RWPE2 (cell line): ENCODE measurements around the gene FYB1.

Experiments
- ATAC-seq: fragments of 200-7000 bp; cut with Tn5 transposase; 3 replicates; pipeline ENCODE4 v1.9.1; 2021; ENCODE audit warnings: low read depth
- DNase-seq: peaks from one replicate; pipeline ENCODE4 v3.0.0-alpha.2; 2020; ENCODE audit warnings: low spot score
- H3K27ac ChIP-seq: fragments of 450-650 bp; 2 replicates; pipeline ENCODE4 v1.5.1; 2017; ENCODE audit warnings: mild to moderate bottlenecking; ENCODE audit not compliant: poor library complexity, severe bottlenecking
- H3K27me3 ChIP-seq: fragments of 250-450 bp; sonication (Bioruptor Pico); 2 replicates; pipeline ENCODE4 v1.5.1; 2021; ENCODE audit warnings: mild to moderate bottlenecking, moderate library complexity; ENCODE audit not compliant: insufficient read depth, poor library complexity, severe bottlenecking
- H3K36me3 ChIP-seq: fragments of 250-450 bp; sonication (Bioruptor Pico); 2 replicates; pipeline ENCODE4 v1.5.1; 2020; ENCODE audit warnings: low read depth, mild to moderate bottlenecking, moderate library complexity
- H3K4me1 ChIP-seq: fragments of 250-450 bp; sonication (Bioruptor Pico); 2 replicates; pipeline ENCODE4 v1.5.1; 2021; ENCODE audit warnings: mild to moderate bottlenecking, moderate library complexity; ENCODE audit not compliant: insufficient read depth, poor library complexity, severe bottlenecking
- H3K4me3 ChIP-seq: fragments of 250-450 bp; sonication (Bioruptor Pico); 2 replicates; pipeline ENCODE4 v1.5.1; 2021; ENCODE audit warnings: mild to moderate bottlenecking, moderate library complexity; ENCODE audit not compliant: severe bottlenecking
- H3K9me3 ChIP-seq: fragments of 250-450 bp; sonication (Bioruptor Pico); 2 replicates; pipeline ENCODE4 v1.5.1; 2021; ENCODE audit warnings: mild to moderate bottlenecking, moderate library complexity; ENCODE audit not compliant: severe bottlenecking
- TF ChIP-seq, protein P1 (sequence below): fragments of 450-650 bp; IDR thresholded peaks from one replicate; pipeline ENCODE4 v1.5.1; 2017; ENCODE audit warnings: mild to moderate bottlenecking, moderate library complexity; ENCODE audit not compliant: poor library complexity, severe bottlenecking

The FYB1 gene

DNA sequence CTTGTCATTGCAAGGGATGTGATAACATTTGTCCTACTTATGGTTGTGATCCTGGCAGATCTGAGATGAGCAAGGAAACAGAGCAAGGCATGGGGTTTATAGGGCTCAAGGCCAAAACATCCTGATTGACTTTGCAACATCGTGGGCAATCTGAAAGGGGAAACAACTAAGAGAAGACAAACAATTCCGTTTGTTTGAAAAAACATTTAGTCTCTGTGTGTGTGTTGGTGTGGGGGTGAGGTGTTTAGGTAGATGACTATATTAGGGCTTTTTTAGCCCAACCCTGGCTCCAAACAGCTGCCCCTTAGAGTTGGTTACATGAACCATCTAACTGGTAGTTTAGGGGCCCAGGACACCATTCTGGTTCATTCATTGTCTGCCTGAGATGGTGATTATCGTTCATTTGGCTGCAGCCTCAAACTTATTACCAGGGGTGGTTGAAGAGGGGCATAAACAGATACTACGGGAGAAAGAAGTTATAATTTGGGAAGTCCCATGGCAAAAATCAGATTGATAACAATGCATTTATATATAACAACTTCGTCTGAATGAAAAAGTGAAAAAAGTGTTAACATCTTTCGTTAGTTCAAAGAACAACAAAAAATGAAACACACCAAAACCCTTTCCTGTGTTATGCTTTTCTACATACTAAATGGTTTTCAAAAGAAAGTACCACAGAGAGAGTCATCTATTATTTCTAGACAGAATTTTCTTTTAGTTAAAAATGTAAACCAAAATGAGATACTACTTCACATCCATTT, 5.7 kb downstream of the FYB1 start:
- Histone ChIP-seq H3K4me1 (peaks cover 1% of the 10 kb centered on the region), H3K36me3 (no peaks in the 10 kb centered on the region), H3K4me3 (no peak overlapping the region), H3K9me3 (no peaks in the 10 kb centered on the region), H3K27me3 (no peaks in the 10 kb centered on the region), H3K27ac (no peak overlapping the region)
- ATAC-seq: no peak
- TF ChIP-seq, protein P1, sequence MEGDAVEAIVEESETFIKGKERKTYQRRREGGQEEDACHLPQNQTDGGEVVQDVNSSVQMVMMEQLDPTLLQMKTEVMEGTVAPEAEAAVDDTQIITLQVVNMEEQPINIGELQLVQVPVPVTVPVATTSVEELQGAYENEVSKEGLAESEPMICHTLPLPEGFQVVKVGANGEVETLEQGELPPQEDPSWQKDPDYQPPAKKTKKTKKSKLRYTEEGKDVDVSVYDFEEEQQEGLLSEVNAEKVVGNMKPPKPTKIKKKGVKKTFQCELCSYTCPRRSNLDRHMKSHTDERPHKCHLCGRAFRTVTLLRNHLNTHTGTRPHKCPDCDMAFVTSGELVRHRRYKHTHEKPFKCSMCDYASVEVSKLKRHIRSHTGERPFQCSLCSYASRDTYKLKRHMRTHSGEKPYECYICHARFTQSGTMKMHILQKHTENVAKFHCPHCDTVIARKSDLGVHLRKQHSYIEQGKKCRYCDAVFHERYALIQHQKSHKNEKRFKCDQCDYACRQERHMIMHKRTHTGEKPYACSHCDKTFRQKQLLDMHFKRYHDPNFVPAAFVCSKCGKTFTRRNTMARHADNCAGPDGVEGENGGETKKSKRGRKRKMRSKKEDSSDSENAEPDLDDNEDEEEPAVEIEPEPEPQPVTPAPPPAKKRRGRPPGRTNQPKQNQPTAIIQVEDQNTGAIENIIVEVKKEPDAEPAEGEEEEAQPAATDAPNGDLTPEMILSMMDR: no peak
- DNase-seq: no peak

GRCh38 chr5:39211773-39212172, 7.6 kb downstream of the FYB1 start:
- ATAC-seq (no peak), DNase-seq (no peak)
- Histone ChIP-seq H3K36me3 (no peaks in the 10 kb centered on the region), H3K4me3 (no peak overlapping the region), H3K4me1 (no peaks in the 10 kb centered on the region), H3K27ac (no peak overlapping the region), H3K27me3 (no peaks in the 10 kb centered on the region), H3K9me3 (no peaks in the 10 kb centered on the region)
- TF ChIP-seq, protein P1: no peak

DNA sequence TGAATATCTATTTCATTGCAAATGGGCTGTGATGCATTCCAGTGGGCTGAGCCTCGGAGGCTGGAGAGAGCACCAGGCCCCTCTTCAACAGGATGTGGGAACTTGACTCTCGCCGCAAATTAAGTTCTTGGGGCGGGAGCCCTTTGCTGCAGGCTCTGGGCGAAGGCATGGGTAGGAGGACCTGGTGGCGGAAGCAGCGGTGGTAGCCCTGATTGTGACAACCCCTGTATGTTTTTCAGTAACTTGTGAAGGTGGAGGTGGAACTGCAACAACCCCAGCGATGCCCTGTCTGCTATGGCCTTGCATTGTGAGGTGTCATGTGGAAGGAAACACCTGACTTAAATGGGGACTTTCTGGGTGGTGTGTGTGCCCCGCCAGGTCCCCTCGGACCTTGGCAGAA, 9.4 kb downstream of the FYB1 start:
- Histone ChIP-seq H3K27ac (no peak overlapping the region), H3K36me3 (no peaks in the 10 kb centered on the region), H3K4me3 (no peak overlapping the region), H3K9me3 (no peaks in the 10 kb centered on the region), H3K4me1 (no peaks in the 10 kb centered on the region), H3K27me3 (no peaks in the 10 kb centered on the region)
- DNase-seq (no peak), ATAC-seq (no peak)
- TF ChIP-seq, protein P1: no peak

GRCh38 chr5:39208471-39208870, 10.9 kb downstream of the FYB1 start:
- Histone ChIP-seq H3K27me3 (no peaks in the 10 kb centered on the region), H3K4me3 (no peak overlapping the region), H3K4me1 (no peaks in the 10 kb centered on the region), H3K27ac (no peak overlapping the region), H3K36me3 (no peaks in the 10 kb centered on the region), H3K9me3 (no peaks in the 10 kb centered on the region)
- TF ChIP-seq, protein P1: no peak
- no peak for DNase-seq
- ATAC-seq: no peak

DNA sequence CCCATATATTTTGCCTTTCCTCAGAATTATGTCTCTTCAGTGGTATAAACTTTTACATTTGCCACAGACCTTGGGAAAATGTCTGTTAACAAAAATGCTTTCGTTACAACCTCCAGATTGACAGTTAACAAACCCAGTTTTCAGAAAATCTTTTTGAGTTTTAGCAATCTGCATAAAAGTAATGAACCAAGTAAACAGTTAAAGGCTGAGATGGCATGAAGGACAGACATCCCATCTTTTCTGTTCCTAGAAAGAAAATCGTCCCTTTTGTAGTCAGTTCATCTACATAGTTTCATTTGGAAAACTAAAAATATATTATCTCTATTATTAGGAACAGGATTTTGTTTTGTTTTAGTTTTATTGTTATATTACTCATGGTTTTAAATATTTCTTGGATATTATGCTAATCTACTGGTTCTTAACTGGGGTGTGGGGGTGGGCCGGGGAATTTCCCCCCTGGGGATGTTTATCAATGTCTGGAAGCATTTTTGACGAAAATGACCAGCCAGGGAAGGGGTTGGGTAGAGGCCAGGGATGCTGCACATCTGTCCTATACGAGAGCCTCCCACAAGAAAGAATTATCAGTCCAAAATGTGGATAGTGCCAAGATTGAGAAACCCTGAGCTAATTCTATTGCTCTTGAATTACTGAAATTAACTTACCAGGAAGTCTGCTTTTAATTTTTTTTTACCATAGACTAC, 11.9 kb downstream of the FYB1 start:
- Histone ChIP-seq H3K27me3 (no peaks in the 10 kb centered on the region), H3K4me3 (no peak overlapping the region), H3K36me3 (no peaks in the 10 kb centered on the region), H3K27ac (no peak overlapping the region), H3K4me1 (no peaks in the 10 kb centered on the region), H3K9me3 (no peaks in the 10 kb centered on the region)
- no peak for DNase-seq
- TF ChIP-seq, protein P1: no peak
- ATAC-seq: no peak
